PC-3 (cell line): ENCODE data around the gene HHAT.

Source experiments
- CTCF ChIP-seq: fragments of 300-600 bp; sonication (generic); conservative IDR thresholded peaks from 2 replicates; pipeline ENCODE4 v1.5.1; 2017; ENCODE audit warnings: antibody characterized with exemption, low read depth, mild to moderate bottlenecking, low read length
- EZH2 ChIP-seq: fragments of 300-600 bp; sonication (generic); IDR thresholded peaks from one replicate; pipeline ENCODE4 v1.6.1; 2017; ENCODE audit warnings: antibody characterized with exemption, mild to moderate bottlenecking, low read length; ENCODE audit not compliant: unreplicated experiment
- EZH2phosphoT487 ChIP-seq: fragments of 300-600 bp; sonication (generic); IDR thresholded peaks from 2 replicates; pipeline ENCODE4 v1.6.1; 2018; ENCODE audit warnings: mild to moderate bottlenecking, antibody characterized with exemption, low read length, borderline replicate concordance

GRCh38 chr1:210532223-210532598 lies 203.5 kb downstream of the HHAT start:
- TF ChIP-seq CTCF (no peak), EZH2 (no peak), EZH2phosphoT487 (no peak)
